RPMI7951 (cell line): ENCODE measurements around the gene UBASH3A. TPM values are rescaled to one million over a fixed set of nuclear protein-coding genes. Genes with fewer than 3 reads are reported as not detected.

Experiments
- DNase-seq: peaks from one replicate; pipeline ENCODE4 v3.0.0-alpha.2; 2012; ENCODE audit warnings: low read depth
- total RNA-seq: library from RNA; depleted of rRNA; stranded (reverse); fragments of >200 nt; shearing (Covaris generic); gene quantifications from 2 replicates; pipeline ENCODE4 v1.2.3, GENCODE V29; 2014; rRNA removed

UBASH3A gene
- total RNA-seq: not detected in 2 replicates

DNA sequence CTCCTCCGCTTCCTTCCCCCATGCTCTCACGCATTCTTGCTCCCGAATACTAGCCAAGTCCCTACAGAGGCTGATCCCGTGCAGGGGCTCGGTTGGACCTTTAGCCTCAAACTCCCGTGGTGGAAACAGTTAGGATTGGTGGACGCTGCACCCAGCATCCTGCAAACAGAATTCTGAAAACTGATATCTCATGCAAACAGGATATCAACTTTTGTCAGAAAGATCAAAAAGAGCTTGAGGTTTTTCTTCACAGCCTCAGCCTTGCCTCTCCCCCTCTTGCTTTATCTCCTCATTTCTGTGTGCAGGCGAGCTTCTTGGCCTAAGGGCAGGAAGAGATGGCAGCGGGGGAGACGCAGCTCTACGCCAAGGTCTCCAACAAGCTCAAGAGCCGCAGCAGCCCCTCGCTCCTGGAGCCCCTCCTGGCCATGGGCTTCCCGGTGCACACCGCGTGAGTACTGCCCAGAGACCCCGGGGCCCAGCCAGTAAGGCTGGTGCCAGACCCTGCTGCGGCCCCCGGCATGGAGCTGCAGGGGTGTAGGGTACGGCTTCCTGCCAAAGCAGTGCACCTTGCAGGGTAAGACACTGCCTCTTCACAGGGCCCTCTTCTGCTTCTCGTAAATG, at the start of gene UBASH3A:
TSS of gene UBASH3A (plus strand) at position 292 of the 621 bp plus-strand sequence. CDS start at position 336, 44 bp downstream.
- no peak for DNase-seq

DNA sequence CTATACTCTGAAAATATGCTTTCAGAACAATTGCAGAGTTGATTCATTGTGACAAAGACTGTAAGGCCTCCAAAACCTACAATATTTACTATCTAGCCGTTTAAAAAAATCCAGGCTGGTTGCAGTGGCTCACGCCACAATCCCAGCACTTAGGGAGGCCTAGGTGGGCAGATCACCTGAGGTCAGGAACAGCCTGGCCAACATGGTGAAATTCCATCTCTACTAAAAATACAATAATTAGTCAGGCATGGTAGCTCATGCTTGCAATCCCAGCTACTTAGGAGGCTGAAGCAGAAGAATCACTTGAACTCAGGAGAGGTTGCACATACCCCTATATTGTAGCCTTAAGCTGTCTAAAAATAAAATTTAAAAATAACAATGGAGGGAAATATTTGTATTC, 47.7 kb upstream of the UBASH3A start:
- no peak for DNase-seq

DNA sequence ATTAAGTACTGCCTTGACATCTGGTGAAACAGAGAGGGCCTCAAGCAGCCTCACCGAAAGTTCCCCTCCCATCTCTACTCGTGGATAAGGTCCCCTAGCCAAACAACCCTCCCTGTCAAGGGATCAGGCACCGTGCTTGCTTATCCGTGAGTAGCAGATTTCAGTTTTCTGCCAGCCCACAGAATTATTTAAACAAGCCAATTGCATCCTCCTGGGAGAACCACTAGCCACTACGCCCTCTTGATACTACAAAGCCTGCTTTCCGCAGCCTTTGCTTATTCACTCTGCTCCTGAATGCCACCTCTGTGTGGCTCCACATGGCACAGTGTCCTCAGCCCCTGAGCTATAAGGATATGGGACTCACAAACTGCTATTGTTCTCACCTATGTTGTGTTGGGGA, 47.1 kb upstream of the UBASH3A start:
- DNase-seq: no peak

DNA sequence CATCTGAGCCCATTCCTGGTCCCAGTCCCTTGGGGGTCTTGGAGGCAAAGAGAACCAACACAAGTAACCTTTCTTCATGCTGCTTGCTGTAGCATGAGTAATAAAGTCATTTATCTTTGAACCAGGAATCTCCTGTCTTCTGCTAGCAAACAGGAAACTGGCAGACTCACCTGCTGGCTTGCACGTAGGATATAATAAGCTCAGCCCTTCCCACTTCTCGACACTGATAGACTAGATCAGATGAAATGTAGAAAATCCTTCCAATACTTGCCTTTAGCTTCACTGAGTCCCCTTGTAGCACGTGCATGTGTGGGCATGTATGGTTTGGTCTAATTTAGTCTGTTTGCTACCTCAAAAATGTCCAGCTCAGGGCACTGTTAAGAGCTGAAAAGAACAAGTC, 46.4 kb upstream of the UBASH3A start:
- no peak for DNase-seq

- no peak for DNase-seq
Measured at GRCh38 chr21:42358261-42358660, 45.4 kb upstream of the UBASH3A start.

GRCh38 chr21:42358937-42359336, 44.8 kb upstream of the UBASH3A start:
- no peak for DNase-seq

DNA sequence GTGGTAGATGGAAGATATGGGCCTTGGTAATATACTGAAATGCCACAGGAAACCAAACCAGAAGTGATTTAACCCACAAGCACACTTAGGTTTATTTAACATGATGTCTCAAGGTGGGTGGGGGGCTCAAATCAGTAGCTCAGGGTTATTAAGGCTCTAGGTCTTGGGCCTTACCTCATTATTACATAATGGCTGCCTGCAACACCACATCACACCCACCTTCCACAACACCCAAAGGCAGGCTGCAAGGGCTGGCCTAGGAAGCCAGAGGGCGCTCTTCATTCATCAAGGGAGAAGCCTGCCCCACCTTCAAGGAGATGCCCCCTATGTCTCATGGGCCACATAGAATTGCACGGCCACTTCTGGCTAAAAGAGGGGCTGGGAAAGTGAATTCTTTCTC, 43.4 kb upstream of the UBASH3A start:
- DNase-seq: no peak

GRCh38 chr21:42361286-42361685, 42.4 kb upstream of the UBASH3A start:
- DNase-seq: no peak

- no peak for DNase-seq
Measured at GRCh38 chr21:42362198-42362597, 41.5 kb upstream of the UBASH3A start.

DNA sequence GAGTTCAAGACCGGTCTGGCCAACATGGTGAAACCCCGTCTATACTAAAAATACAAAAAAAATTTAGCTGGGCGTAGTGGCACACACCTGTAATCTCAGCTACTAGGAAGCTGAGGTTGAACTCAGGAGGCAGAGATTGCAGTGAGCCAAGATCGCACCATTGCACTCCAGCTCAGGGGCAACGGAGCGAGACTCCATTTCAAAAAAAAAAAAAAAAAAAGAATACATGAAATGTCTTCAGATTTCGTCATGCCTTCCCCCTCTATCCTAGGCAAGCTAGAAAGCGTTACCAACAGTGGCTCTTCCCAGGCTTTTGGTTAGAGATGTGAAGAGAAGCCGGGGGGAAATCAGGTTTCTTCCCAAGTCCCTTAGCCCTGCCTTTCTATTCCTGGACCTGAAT, 41.0 kb upstream of the UBASH3A start:
- DNase-seq: no peak

DNA sequence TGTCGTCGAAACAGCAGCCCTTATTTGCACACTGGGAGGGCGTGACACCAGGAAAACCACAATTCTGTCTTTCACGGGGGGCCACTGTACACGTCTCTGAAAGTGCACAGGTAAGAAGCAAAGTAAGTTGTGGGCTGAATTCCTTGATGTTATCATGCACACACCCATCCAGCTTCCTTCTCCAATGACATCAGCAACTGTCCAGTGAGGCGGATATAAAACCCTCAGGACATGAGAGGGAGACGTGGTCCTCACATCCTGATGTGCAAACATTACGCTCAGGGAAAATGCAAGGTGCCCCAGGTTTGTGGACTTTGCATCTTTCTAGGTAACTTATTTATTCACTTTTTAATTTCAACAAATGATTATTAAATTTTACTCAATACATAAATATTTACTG, 40.4 kb upstream of the UBASH3A start:
- no peak for DNase-seq

- DNase-seq: no peak
Measured at GRCh38 chr21:42364304-42364865, 39.3 kb upstream of the UBASH3A start.

GRCh38 chr21:42365770-42366169, 37.9 kb upstream of the UBASH3A start:
- no peak for DNase-seq

GRCh38 chr21:42366292-42367010, 37.3 kb upstream of the UBASH3A start, which contains the start of gene TFF1:
TFF1 (minus strand) TSS chr21:42366535; CDS start chr21:42366495, 40 bp downstream.
- peak; percentile 3 for DNase-seq

DNA sequence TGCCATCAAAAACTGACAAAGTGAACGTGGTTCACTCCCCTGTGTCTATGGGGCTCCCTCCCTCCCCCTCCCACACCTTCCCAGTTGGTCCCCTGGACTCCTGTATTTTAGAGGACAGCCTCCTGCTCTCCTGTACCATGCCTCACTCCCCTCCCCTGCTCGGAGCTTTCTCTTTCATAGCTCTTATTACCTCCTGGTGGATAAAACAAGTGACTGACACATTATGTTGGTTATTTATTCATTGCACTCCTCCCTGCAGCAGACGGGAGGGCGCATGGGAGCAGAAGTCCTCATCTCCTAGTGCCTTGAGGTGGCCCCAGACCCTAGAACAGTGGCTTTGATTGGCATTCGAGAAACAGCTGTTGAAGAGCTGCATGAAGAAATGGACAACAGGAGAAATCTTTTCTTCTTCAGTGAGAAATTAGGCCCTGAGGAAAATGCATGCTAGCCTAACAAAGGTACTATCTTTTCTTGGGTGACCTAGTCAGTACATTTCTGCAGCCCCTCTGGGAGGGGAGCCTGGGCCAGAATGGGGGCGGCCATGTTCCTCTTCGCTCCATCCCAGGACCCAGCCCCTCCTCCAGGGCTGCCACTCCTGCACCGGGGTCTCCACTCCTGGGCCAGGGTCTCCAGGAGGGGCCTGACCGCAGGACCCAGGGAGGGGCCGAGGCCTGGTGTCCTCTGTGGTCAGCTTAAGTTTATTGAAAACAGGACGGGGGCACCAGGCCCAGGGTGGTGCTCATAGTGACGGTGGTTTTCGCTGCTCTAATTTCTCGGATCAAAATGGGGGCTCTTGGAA, 36.1 kb upstream of the UBASH3A start:
- DNase-seq: no peak

- DNase-seq: no peak
Measured at GRCh38 chr21:42369821-42370220, 33.9 kb upstream of the UBASH3A start.

GRCh38 chr21:42370894-42371654, 32.6 kb upstream of the UBASH3A start:
- DNase-seq: no peak

DNA sequence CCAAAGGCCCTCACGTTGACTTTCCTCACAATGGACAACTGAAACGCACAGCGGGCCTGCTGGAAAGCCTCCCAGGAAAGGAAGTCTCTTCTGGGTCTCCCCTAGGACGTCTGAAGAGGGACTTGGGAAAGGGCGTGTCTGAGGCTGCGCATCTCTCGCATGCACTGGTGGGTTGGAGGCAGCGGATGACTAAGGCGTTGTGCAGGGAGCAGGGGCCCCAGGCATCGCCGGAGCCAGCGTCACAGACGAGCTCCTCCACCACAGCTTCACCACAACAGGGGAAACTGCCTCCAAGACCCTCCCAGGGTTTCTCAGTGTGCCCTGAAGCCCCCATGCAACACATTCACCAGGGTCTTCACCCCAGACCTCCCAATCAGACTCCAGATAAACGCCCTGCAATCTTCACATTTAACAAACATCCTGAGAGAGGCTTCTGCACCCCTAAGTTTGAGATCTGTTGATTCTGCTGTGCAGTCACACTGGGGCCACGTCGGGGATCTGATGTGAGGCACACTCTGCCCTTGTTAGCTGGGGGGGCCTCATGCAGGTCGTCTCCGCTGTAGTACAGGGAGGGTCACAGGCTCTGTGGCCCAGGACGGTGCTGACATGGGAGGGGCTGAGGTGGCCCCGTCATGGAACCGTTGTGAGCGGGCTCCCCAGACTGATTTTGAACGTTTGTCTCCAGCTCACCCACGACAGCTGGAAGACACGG, 30.4 kb upstream of the UBASH3A start:
- DNase-seq: no peak

GRCh38 chr21:42373908-42374455, 29.7 kb upstream of the UBASH3A start:
- DNase-seq: no peak

DNA sequence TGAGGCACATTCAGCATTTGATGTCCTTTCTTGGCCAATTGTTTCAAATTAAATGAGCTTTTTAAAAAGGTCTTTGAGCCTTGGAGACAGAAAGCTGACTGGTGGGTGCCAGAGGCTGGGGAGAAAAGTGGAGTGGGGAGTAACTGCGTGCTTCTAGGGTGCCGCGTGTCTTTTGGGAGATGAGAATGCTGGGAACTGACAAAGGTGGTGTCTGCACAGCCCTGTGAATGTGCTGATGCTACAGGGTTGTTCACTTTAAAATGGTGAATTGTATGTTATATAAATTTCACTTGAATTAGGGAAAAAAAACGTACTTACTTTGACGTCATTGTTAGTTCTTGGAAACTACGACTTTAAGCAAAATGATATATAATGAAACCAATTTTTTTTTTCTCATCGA, 29.2 kb upstream of the UBASH3A start:
- no peak for DNase-seq
